Bronchial epithelial cell (primary cell): ENCODE data around the gene DCAF6. TPM values are rescaled to one million over a fixed set of nuclear protein-coding genes. Genes with fewer than 3 reads are reported as not detected.

Experiments used
- DNase-seq: peaks from one replicate; pipeline ENCODE4 v3.0.0-alpha.2; 2010; ENCODE audit warnings: low read depth
- FAIRE-seq: peaks from 2 replicates; lab custom pipeline; 2011; peaks lifted over from hg19 to GRCh38; lab: Jason Lieb, UNC
- H3K27me3 ChIP-seq: 2 replicates; pipeline ENCODE4 v1.5.1; 2011; ENCODE audit warnings: low read length; ENCODE audit not compliant: control insufficient read depth, insufficient read depth
- H3K36me3 ChIP-seq: 2 replicates; pipeline ENCODE4 v1.5.1; 2011; ENCODE audit warnings: low read length; ENCODE audit not compliant: control insufficient read depth, insufficient read depth
- H3K4me3 ChIP-seq: 2 replicates; pipeline ENCODE4 v1.5.1; 2011; ENCODE audit warnings: mild to moderate bottlenecking, low read depth, low read length, control low read depth
- total RNA-seq: library from RNA; depleted of rRNA; stranded (reverse); fragments of >200 nt; gene quantifications from 2 replicates; pipeline ENCODE4 v1.2.1, GENCODE V29; 2014
- TF ChIP-seq, protein P1 (sequence below): IDR thresholded peaks from 2 replicates; pipeline ENCODE4 v1.5.1; 2011; ENCODE audit warnings: mild to moderate bottlenecking, moderate library complexity, low read length, control low read depth, inconsistent platforms; ENCODE audit not compliant: insufficient read depth, severe bottlenecking

Gene DCAF6
- total RNA-seq, 1 donor from 2014 or later, result 28.2 TPM

- Histone ChIP-seq H3K36me3 (no peaks in the 10 kb centered on the region), H3K27me3 (no peaks in the 10 kb centered on the region), H3K4me3 (no peak overlapping the region)
- TF ChIP-seq, protein P1, sequence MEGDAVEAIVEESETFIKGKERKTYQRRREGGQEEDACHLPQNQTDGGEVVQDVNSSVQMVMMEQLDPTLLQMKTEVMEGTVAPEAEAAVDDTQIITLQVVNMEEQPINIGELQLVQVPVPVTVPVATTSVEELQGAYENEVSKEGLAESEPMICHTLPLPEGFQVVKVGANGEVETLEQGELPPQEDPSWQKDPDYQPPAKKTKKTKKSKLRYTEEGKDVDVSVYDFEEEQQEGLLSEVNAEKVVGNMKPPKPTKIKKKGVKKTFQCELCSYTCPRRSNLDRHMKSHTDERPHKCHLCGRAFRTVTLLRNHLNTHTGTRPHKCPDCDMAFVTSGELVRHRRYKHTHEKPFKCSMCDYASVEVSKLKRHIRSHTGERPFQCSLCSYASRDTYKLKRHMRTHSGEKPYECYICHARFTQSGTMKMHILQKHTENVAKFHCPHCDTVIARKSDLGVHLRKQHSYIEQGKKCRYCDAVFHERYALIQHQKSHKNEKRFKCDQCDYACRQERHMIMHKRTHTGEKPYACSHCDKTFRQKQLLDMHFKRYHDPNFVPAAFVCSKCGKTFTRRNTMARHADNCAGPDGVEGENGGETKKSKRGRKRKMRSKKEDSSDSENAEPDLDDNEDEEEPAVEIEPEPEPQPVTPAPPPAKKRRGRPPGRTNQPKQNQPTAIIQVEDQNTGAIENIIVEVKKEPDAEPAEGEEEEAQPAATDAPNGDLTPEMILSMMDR, result no peak
- FAIRE-seq (no peak), DNase-seq (no peak)
These were observed 98.9 kb downstream of the DCAF6 start for GRCh38 chr1:168035345-168035744.

GRCh38 chr1:168042362-168042761, 105.9 kb downstream of the DCAF6 start:
- Histone ChIP-seq H3K36me3 (peaks cover 2% of the 10 kb centered on the region), H3K27me3 (no peaks in the 10 kb centered on the region), H3K4me3 (no peak overlapping the region)
- TF ChIP-seq, protein P1, result no peak
- FAIRE-seq (no peak), DNase-seq (no peak)

DNA sequence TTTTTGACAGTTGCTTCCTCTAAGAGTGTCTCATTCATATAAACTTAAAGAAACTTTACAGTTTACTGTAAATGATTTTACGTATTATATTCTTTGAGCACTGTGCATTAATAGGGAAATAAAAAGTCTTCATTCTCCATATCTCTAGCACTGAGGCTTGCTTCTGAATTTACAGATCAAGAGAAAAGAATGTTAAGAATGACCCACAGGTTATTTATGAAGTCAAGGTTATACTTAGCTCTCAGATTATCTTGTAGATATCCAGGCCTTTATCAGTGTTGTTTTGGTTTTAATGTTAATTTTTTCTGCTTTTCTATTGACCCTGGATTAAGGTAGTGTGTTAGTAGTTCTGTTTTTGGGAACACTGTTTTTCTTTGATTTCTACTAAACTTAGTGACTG, 108.8 kb downstream of the DCAF6 start:
- H3K27me3 ChIP-seq, result no peaks in the 10 kb centered on the region
- H3K4me3 ChIP-seq, result no peak overlapping the region
- DNase-seq (no peak), FAIRE-seq (no peak)
- peaks cover 2% of the 10 kb centered on the region for H3K36me3 ChIP-seq
- TF ChIP-seq, protein P1, result no peak

- Histone ChIP-seq H3K4me3 (no peak overlapping the region), H3K27me3 (no peaks in the 10 kb centered on the region), H3K36me3 (peaks cover 5% of the 10 kb centered on the region)
- DNase-seq, result no peak
- TF ChIP-seq, protein P1, result no peak
- FAIRE-seq, result no peak
These were observed 113.8 kb downstream of the DCAF6 start for GRCh38 chr1:168050307-168050706.

DNA sequence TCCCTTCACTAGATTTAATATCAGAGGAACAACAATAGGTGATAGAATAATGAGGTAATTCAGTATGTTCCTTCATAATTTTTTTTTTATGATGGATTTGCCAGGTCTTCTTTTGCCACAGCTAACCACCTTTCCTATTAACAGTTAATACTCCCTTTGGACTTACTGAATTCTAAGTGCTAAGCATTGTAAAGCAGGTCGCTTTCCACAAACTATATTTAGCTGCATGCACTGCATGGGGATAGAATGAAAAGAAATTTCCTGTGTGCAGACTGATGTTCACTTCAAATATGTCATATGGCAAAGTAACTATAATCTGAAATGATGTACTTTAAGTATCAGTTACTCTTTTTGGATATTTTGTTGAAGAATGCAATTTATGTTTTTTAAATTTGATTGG, 114.4 kb downstream of the DCAF6 start:
- H3K27me3 ChIP-seq, result no peaks in the 10 kb centered on the region
- no peak for DNase-seq
- H3K4me3 ChIP-seq, result no peak overlapping the region
- TF ChIP-seq, protein P1, result no peak
- peaks cover 5% of the 10 kb centered on the region for H3K36me3 ChIP-seq
- no peak for FAIRE-seq

GRCh38 chr1:168053681-168054080, 117.2 kb downstream of the DCAF6 start:
- FAIRE-seq, result no peak
- H3K36me3 ChIP-seq, result peaks cover 6% of the 10 kb centered on the region
- TF ChIP-seq, protein P1, result no peak
- H3K4me3 ChIP-seq, result no peak overlapping the region
- no peak for DNase-seq
- no peaks in the 10 kb centered on the region for H3K27me3 ChIP-seq
